T-helper 17 cell (primary cell): ENCODE data around the gene C20orf173. TPM values are rescaled to one million over a fixed set of nuclear protein-coding genes. Genes with fewer than 3 reads are reported as not detected.
A peak's percentile ranks its signal among the peaks of the same experiment; 100 is the strongest.

Source experiments
- ATAC-seq: fragments of 150-1000 bp; cut with Tn5 transposase; 2 replicates; pipeline ENCODE4 v1.10.0; 2021; ENCODE audit warnings: mild to moderate bottlenecking, moderate library complexity
- DNase-seq, 3 donors: peaks; one replicate each; pipeline versions ENCODE4 v3.0.0 to v3.0.0-alpha.2; 2020 to 2021
- H3K9me3 ChIP-seq: one replicate; pipeline ENCODE4 v1.7.0; 2013; ENCODE audit warnings: low read length, mild to moderate bottlenecking; ENCODE audit not compliant: control insufficient read depth, poor library complexity, severe bottlenecking
- H3K27ac Mint-ChIP-seq: one replicate; pipeline ENCODE4 v1.8.0; 2022; ENCODE audit warnings: mild to moderate bottlenecking, moderate library complexity, mixed read lengths
- H3K27me3 Mint-ChIP-seq: one replicate; pipeline ENCODE4 v1.8.0; 2022; ENCODE audit warnings: mixed read lengths
- H3K36me3 Mint-ChIP-seq: one replicate; pipeline ENCODE4 v1.8.0; 2022; ENCODE audit warnings: low read depth, mixed read lengths
- H3K4me1 Mint-ChIP-seq: one replicate; pipeline ENCODE4 v1.8.0; 2022; ENCODE audit warnings: mild to moderate bottlenecking, mixed read lengths
- H3K4me3 Mint-ChIP-seq: one replicate; pipeline ENCODE4 v1.8.0; 2022; ENCODE audit warnings: mild to moderate bottlenecking, moderate library complexity, mixed read lengths
- total RNA-seq, 4 donors: library from RNA in 2 of 4; stranded (reverse) in 2 of 4; gene quantifications; one replicate each; pipeline ENCODE4 v1.2.3 and lab custom pipeline; 2022 to 2026

C20orf173 gene, protein sequence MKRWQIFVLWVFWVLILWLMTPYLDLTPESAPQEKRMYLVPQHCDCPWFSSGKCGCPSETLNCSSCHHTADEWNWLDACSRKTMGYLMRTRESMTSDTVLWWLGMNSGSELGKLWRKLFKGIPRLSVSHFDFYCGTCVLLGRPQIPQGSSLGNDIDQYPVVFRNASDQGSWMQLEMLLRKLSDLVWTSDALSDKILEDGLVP
- total RNA-seq, result not detected
- total RNA-seq (lab: John Stamatoyannopoulos, UW), result 0 reads per million in 2 donors

- Mint-ChIP-seq H3K27me3 (no peaks in the 10 kb centered on the region), H3K4me3 (no peak within 1 kb of the TSS), H3K4me1 (no peaks in the 10 kb centered on the region), H3K27ac (no peak within 1 kb of the TSS), H3K36me3 (no peaks in the 10 kb centered on the region)
- no peaks in the 10 kb centered on the region for H3K9me3 ChIP-seq
- DNase-seq, result no peak
- ATAC-seq, result no peak
Observed at GRCh38 chr20:35529552-35529951, at the start of gene C20orf173. Gene C20orf173, minus strand, starts transcription at chr20:35529652. Its CDS starts 279 bp downstream, at chr20:35529373.

DNA sequence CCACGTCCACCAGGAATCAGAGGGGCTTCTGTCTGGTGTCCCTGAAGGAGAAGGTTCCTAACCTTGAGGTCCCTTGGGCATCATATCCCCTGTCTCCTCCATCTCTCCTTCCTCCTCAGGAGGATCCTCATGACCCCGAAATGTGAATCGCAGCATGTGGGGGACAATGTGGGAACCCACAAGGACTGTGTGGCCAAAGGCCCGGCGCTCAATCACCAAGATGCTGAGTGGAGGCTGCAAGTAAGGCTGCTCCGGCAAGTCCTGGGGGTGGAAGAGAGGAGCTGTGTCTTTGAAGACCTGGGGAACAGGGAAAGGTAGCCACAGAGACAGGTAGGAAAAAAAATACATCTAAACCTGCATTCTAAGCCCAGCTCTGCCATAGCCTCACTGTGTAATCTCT lies 49.7 kb upstream of the C20orf173 start:
- H3K4me3 Mint-ChIP-seq, result no peak overlapping the region
- peaks cover 4% of the 10 kb centered on the region for H3K36me3 Mint-ChIP-seq
- H3K4me1 Mint-ChIP-seq, result no peaks in the 10 kb centered on the region
- ATAC-seq (no peak), DNase-seq (no peak)
- H3K27ac Mint-ChIP-seq, result no peak overlapping the region
- no peaks in the 10 kb centered on the region for H3K9me3 ChIP-seq
- H3K27me3 Mint-ChIP-seq, result no peaks in the 10 kb centered on the region

DNA sequence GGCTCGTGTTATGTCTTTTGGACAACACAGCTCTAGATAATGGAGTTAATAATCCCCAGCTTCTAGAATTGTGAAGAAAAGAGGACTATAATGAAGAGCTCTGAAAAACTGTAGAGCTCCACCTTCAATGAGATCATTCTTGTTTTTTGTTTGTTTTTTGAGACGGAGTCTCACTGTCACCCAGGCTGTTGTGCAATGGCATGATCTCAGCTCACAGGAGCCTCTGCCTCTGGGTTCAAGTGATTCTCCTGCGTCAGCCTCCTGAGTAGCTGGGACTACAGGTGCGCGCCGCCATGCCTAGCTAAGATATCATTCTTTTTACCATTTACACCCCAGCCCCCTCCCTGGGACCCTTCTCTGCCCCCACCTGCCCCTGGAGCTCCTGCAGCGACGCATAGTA lies 49.0 kb upstream of the C20orf173 start:
- H3K27ac Mint-ChIP-seq, result no peak overlapping the region
- ATAC-seq (no peak), DNase-seq (no peak)

DNA sequence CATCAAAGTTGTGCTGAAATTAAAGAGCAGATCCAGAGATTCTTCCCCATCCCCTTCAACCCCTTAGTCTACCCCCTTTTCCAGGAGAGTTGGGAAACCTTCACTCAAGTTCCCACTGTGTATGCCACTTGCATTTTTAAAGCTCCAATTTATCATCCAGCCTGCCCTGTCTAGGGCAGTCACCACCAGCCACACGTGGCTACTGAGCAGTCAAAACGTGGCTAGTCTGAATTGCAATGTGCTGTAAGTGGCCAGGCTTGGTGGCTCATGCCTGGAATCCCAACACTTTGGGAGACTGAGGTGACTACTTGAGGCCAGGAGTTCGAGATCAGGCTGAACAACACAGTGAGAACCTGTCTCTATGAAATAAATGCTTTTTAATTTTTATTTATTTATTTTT lies 47.4 kb upstream of the C20orf173 start:
- no peak for DNase-seq

More for the DNA sequence above, 49.0 kb upstream of the C20orf173 start:
- H3K4me1 Mint-ChIP-seq, result no peaks in the 10 kb centered on the region
- H3K27me3 Mint-ChIP-seq, result no peaks in the 10 kb centered on the region
- peaks cover 6% of the 10 kb centered on the region for H3K36me3 Mint-ChIP-seq
- no peak overlapping the region for H3K4me3 Mint-ChIP-seq
- H3K9me3 ChIP-seq, result no peaks in the 10 kb centered on the region

DNA sequence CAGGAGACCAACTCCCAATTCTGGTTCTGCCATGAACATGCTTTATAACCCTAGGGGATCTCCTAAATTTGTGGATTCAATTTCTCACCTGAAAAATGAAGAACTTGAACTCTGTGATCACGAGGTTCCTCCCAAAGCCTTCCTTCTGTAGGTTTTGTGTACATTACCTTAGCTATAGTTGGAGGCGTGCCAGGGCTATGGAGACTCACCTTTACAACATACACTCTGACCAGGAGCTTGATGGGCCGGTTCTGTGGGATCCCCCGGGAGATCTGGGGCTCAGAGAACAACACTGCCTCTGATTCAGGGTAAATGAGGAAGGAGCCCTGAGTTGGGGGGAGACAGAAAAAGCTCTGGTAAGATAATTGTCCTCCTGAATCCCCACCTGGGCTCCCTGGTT lies 46.5 kb upstream of the C20orf173 start:
- DNase-seq, result no peak
- ATAC-seq, result no peak
- Mint-ChIP-seq H3K4me3 (no peak overlapping the region), H3K27ac (no peak overlapping the region), H3K36me3 (peaks cover 4% of the 10 kb centered on the region), H3K27me3 (no peaks in the 10 kb centered on the region), H3K4me1 (no peaks in the 10 kb centered on the region)
- no peaks in the 10 kb centered on the region for H3K9me3 ChIP-seq

More for the DNA sequence above, 47.4 kb upstream of the C20orf173 start:
- Mint-ChIP-seq H3K27me3 (no peaks in the 10 kb centered on the region), H3K4me3 (no peak overlapping the region), H3K36me3 (peaks cover 2% of the 10 kb centered on the region), H3K4me1 (no peaks in the 10 kb centered on the region), H3K27ac (no peak overlapping the region)
- no peak for ATAC-seq
- H3K9me3 ChIP-seq, result no peaks in the 10 kb centered on the region

DNA sequence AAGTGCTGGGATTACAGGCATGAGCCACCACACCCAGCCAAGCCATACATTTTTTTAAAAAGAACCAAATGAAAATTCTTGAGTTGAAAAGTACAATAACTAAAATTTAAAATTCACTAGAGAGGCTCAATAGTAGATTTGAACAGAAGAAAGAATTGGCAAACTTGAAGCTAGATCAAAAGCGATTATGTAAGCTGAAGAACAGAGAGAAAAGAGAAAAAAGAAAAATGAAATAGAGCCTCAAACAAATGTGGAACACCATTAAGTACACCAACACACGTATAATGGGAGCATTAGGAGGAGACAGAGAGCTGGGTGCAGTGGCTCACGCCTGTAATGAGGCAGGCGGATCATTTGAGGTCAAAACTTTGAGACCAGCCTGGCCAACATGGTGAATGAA lies 43.4 kb upstream of the C20orf173 start:
- Mint-ChIP-seq H3K27me3 (no peaks in the 10 kb centered on the region), H3K4me1 (peaks cover 2% of the 10 kb centered on the region)
- ATAC-seq, result no peak

GRCh38 chr20:35571555-35571954 lies 42.1 kb upstream of the C20orf173 start:
- Mint-ChIP-seq H3K27me3 (peaks cover 4% of the 10 kb centered on the region), H3K4me3 (no peak overlapping the region), H3K27ac (peak overlapping the region; percentile 34), H3K4me1 (peaks cover 4% of the 10 kb centered on the region), H3K36me3 (peaks cover 4% of the 10 kb centered on the region)
- ATAC-seq (no peak), DNase-seq (no peak)
- no peaks in the 10 kb centered on the region for H3K9me3 ChIP-seq

More for the DNA sequence above, 43.4 kb upstream of the C20orf173 start:
- Mint-ChIP-seq H3K27ac (no peak overlapping the region), H3K36me3 (peaks cover 4% of the 10 kb centered on the region), H3K4me3 (no peak overlapping the region)
- no peak for DNase-seq
- H3K9me3 ChIP-seq, result no peaks in the 10 kb centered on the region

GRCh38 chr20:35568645-35569044 lies 39.2 kb upstream of the C20orf173 start:
- H3K27me3 Mint-ChIP-seq, result peaks cover 8% of the 10 kb centered on the region
- H3K9me3 ChIP-seq, result no peaks in the 10 kb centered on the region
- no peak overlapping the region for H3K4me3 Mint-ChIP-seq
- no peak overlapping the region for H3K27ac Mint-ChIP-seq
- H3K4me1 Mint-ChIP-seq, result peaks cover 6% of the 10 kb centered on the region
- peaks cover 2% of the 10 kb centered on the region for H3K36me3 Mint-ChIP-seq
- ATAC-seq (no peak), DNase-seq (no peak)

- Mint-ChIP-seq H3K27me3 (peaks cover 9% of the 10 kb centered on the region), H3K4me1 (peaks cover 10% of the 10 kb centered on the region), H3K36me3 (no peaks in the 10 kb centered on the region), H3K4me3 (no peak overlapping the region), H3K27ac (peak overlapping the region; percentile 4)
- ATAC-seq, result no peak
- DNase-seq, result no peak
- H3K9me3 ChIP-seq, result no peaks in the 10 kb centered on the region
Observed at GRCh38 chr20:35564905-35565304, 35.5 kb upstream of the C20orf173 start.

- DNase-seq (no peak), ATAC-seq (no peak)
- no peak overlapping the region for H3K27ac Mint-ChIP-seq
- H3K27me3 Mint-ChIP-seq, result peaks cover 9% of the 10 kb centered on the region
- H3K4me1 Mint-ChIP-seq, result peaks cover 12% of the 10 kb centered on the region
- H3K36me3 Mint-ChIP-seq, result no peaks in the 10 kb centered on the region
- no peaks in the 10 kb centered on the region for H3K9me3 ChIP-seq
- H3K4me3 Mint-ChIP-seq, result no peak overlapping the region
Observed at GRCh38 chr20:35563834-35564233, 34.4 kb upstream of the C20orf173 start.

- Mint-ChIP-seq H3K27ac (no peak overlapping the region), H3K4me3 (no peak overlapping the region), H3K27me3 (peaks cover 9% of the 10 kb centered on the region), H3K36me3 (peaks cover 4% of the 10 kb centered on the region), H3K4me1 (peaks cover 18% of the 10 kb centered on the region)
- DNase-seq, result no peak
- ATAC-seq, result no peak
- H3K9me3 ChIP-seq, result no peaks in the 10 kb centered on the region
Observed at GRCh38 chr20:35562541-35563110, 33.2 kb upstream of the C20orf173 start.

- Mint-ChIP-seq H3K4me1 (peaks cover 16% of the 10 kb centered on the region), H3K36me3 (peaks cover 4% of the 10 kb centered on the region), H3K27me3 (peaks cover 5% of the 10 kb centered on the region), H3K4me3 (no peak overlapping the region), H3K27ac (no peak overlapping the region)
- ATAC-seq (peak; percentile 15), DNase-seq (no peak)
- H3K9me3 ChIP-seq, result no peaks in the 10 kb centered on the region
Observed at GRCh38 chr20:35561671-35562070, 32.2 kb upstream of the C20orf173 start.

GRCh38 chr20:35561268-35561667 lies 31.8 kb upstream of the C20orf173 start:
- Mint-ChIP-seq H3K27me3 (peaks cover 5% of the 10 kb centered on the region), H3K4me3 (no peak overlapping the region), H3K4me1 (peaks cover 16% of the 10 kb centered on the region), H3K27ac (no peak overlapping the region), H3K36me3 (peaks cover 4% of the 10 kb centered on the region)
- DNase-seq (no peak), ATAC-seq (peak; percentile 69)
- no peaks in the 10 kb centered on the region for H3K9me3 ChIP-seq

- no peak overlapping the region for H3K4me3 Mint-ChIP-seq
- peaks cover 5% of the 10 kb centered on the region for H3K27me3 Mint-ChIP-seq
- DNase-seq (no peak), ATAC-seq (no peak)
- peaks cover 16% of the 10 kb centered on the region for H3K4me1 Mint-ChIP-seq
- H3K36me3 Mint-ChIP-seq, result peaks cover 4% of the 10 kb centered on the region
- no peak overlapping the region for H3K27ac Mint-ChIP-seq
- no peaks in the 10 kb centered on the region for H3K9me3 ChIP-seq
Observed at GRCh38 chr20:35560541-35560940, 31.1 kb upstream of the C20orf173 start.
